Osteocyte (in vitro differentiated cells): ENCODE data around the gene VRK1. TPM values are rescaled to one million over a fixed set of nuclear protein-coding genes. Genes with fewer than 3 reads are reported as not detected.

Experiments used
- DNase-seq: peaks from one replicate; pipeline ENCODE4 v3.0.0; 2021; ENCODE audit warnings: mixed read lengths; ENCODE audit not compliant: unreplicated experiment; ENCODE audit errors: extremely low spot score
- H3K27ac Mint-ChIP-seq: one replicate; pipeline ENCODE4 v1.8.0; 2021; ENCODE audit warnings: mild to moderate bottlenecking, mixed read lengths; ENCODE audit not compliant: unreplicated experiment
- H3K27me3 Mint-ChIP-seq: one replicate; pipeline ENCODE4 v1.8.0; 2021; ENCODE audit warnings: mixed read lengths; ENCODE audit not compliant: unreplicated experiment
- H3K36me3 Mint-ChIP-seq: one replicate; pipeline ENCODE4 v1.8.0; 2021; ENCODE audit warnings: mixed read lengths; ENCODE audit not compliant: unreplicated experiment
- H3K4me1 Mint-ChIP-seq: one replicate; pipeline ENCODE4 v1.8.0; 2021; ENCODE audit warnings: mixed read lengths; ENCODE audit not compliant: unreplicated experiment
- H3K4me3 Mint-ChIP-seq: one replicate; pipeline ENCODE4 v1.8.0; 2021; ENCODE audit warnings: mild to moderate bottlenecking, moderate library complexity, mixed read lengths; ENCODE audit not compliant: unreplicated experiment
- H3K9me3 Mint-ChIP-seq: one replicate; pipeline ENCODE4 v1.8.0; 2021; ENCODE audit warnings: mixed read lengths; ENCODE audit not compliant: unreplicated experiment
- CTCF ChIP-seq: fragments of 200-600 bp; sonication (generic); IDR thresholded peaks from 2 replicates; pipeline ENCODE4 v1.5.0; 2021; ENCODE audit warnings: antibody characterized with exemption, mild to moderate bottlenecking, moderate library complexity
- total RNA-seq: library from RNA; stranded (reverse); gene quantifications from 2 replicates; pipeline ENCODE4 v1.2.1, GENCODE V29; 2021

VRK1 gene
- total RNA-seq, 1 donor from 2014 or later, result 10.6 TPM

GRCh38 chr14:96906434-96906833, 109.3 kb downstream of the VRK1 start:
- no peak for DNase-seq
- H3K27ac Mint-ChIP-seq, result no peak overlapping the region
- no peaks in the 10 kb centered on the region for H3K27me3 Mint-ChIP-seq
- H3K9me3 Mint-ChIP-seq, result peaks cover 20% of the 10 kb centered on the region
- no peak for TF ChIP-seq CTCF
- H3K4me1 Mint-ChIP-seq, result no peaks in the 10 kb centered on the region
- no peak overlapping the region for H3K4me3 Mint-ChIP-seq
- H3K36me3 Mint-ChIP-seq, result no peaks in the 10 kb centered on the region

- TF ChIP-seq CTCF, result no peak
- H3K4me3 Mint-ChIP-seq, result no peak overlapping the region
- no peak overlapping the region for H3K27ac Mint-ChIP-seq
- DNase-seq, result no peak
- H3K4me1 Mint-ChIP-seq, result no peaks in the 10 kb centered on the region
- peaks cover 20% of the 10 kb centered on the region for H3K9me3 Mint-ChIP-seq
- H3K36me3 Mint-ChIP-seq, result no peaks in the 10 kb centered on the region
- H3K27me3 Mint-ChIP-seq, result no peaks in the 10 kb centered on the region
These were observed 112.7 kb downstream of the VRK1 start for GRCh38 chr14:96909841-96910364.

DNA sequence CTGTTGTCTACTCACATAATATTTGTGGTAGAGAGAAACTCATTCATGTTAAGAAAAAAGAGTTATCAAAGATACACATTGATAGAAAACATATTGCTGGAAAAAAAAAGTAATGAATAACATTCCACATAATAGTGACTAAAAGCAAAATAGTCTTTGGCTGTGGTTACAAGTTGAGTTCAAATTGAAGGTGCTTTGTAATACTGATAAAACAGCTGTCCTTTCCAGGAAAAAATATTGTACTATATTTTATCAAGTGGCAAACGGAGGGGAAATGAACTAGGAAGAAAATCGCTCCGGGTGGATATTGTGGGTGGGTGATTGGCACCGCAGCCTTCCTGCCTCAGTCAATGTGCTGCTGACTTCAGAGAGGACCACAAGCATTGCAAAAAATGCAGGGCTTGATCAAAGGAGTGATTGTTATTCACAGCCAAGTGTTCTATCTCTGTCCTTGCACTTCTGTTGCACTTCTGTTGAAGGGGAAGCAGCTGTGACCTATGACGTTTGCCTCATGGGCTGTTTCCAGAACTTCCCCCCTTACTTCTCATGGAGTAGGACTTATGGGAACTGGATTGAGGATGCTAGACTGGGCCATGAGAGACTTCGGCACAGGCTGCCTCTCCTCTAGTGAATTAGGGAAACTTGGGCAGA, 114.4 kb downstream of the VRK1 start:
- H3K4me1 Mint-ChIP-seq, result no peaks in the 10 kb centered on the region
- TF ChIP-seq CTCF, result no peak
- no peak overlapping the region for H3K27ac Mint-ChIP-seq
- peaks cover 20% of the 10 kb centered on the region for H3K9me3 Mint-ChIP-seq
- H3K4me3 Mint-ChIP-seq, result no peak overlapping the region
- no peak for DNase-seq
- H3K36me3 Mint-ChIP-seq, result no peaks in the 10 kb centered on the region
- no peaks in the 10 kb centered on the region for H3K27me3 Mint-ChIP-seq

DNA sequence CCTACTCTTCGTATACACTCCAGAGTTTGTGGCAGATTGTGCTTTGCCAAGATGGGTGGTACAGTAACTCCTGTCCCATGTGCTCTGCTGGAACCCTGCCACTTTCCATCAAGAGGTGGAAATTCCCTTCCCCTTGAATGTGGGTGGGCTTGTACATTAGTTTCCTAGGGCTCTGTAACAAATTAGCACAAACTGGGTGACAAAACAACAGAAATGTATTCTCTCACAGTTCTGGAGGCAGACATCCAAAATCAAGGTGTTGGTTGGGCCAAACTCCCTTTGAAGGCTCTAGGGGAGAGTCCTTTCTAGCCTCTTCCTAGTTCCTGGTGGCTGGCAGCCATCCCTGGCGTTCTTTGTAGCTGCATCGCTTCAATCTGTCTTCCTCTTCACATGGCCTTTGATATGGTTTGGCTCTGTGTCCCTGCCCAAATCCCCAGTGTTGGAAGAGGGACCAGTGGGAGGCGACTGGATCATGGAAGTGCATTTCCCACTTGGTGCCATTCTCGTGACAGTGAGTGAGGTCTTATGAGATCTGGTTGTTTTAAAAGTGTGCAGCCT, 117.5 kb downstream of the VRK1 start:
- Mint-ChIP-seq H3K27ac (no peak overlapping the region), H3K27me3 (no peaks in the 10 kb centered on the region), H3K9me3 (peaks cover 6% of the 10 kb centered on the region), H3K4me3 (no peak overlapping the region), H3K4me1 (no peaks in the 10 kb centered on the region), H3K36me3 (no peaks in the 10 kb centered on the region)
- DNase-seq, result no peak
- TF ChIP-seq CTCF, result no peak

DNA sequence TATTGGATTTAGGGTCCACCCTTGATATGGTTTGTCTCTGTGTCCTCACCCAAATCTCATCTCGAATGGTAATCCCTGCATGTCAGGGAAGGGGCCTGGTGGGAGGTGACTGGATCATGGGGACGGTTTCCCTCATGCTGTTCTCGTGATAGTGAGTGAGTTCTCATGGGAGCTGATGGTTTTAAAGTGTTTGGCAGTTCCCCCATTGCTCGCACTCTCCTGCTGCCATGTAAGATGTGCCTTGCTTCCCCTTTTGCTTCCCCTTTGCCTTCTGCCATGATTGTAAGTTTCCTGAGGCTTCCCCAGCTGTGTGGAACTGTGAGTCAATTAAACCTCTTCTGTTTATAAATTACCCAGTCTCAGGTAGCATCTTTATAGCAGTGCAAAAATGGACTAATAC, 118.3 kb downstream of the VRK1 start:
- Mint-ChIP-seq H3K4me3 (no peak overlapping the region), H3K36me3 (no peaks in the 10 kb centered on the region), H3K4me1 (no peaks in the 10 kb centered on the region), H3K27me3 (no peaks in the 10 kb centered on the region), H3K27ac (no peak overlapping the region), H3K9me3 (no peaks in the 10 kb centered on the region)
- no peak for DNase-seq
- TF ChIP-seq CTCF, result no peak
